HG03575 (cell line): Measurements from ENCODE around the gene PLA2G4E.

Source experiments
- ATAC-seq: cut with Tn5 transposase; IDR thresholded peaks from one replicate; pipeline ENCODE4 v1.9.1; 2021; ENCODE audit not compliant: unreplicated experiment, insufficient number of reproducible peaks, low FRiP score; ENCODE audit errors: extremely low read depth

PLA2G4E gene, protein sequence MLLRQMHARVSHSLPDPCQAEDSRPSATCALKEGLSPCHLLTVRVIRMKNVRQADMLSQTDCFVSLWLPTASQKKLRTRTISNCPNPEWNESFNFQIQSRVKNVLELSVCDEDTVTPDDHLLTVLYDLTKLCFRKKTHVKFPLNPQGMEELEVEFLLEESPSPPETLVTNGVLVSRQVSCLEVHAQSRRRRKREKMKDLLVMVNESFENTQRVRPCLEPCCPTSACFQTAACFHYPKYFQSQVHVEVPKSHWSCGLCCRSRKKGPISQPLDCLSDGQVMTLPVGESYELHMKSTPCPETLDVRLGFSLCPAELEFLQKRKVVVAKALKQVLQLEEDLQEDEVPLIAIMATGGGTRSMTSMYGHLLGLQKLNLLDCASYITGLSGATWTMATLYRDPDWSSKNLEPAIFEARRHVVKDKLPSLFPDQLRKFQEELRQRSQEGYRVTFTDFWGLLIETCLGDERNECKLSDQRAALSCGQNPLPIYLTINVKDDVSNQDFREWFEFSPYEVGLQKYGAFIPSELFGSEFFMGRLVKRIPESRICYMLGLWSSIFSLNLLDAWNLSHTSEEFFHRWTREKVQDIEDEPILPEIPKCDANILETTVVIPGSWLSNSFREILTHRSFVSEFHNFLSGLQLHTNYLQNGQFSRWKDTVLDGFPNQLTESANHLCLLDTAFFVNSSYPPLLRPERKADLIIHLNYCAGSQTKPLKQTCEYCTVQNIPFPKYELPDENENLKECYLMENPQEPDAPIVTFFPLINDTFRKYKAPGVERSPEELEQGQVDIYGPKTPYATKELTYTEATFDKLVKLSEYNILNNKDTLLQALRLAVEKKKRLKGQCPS

DNA sequence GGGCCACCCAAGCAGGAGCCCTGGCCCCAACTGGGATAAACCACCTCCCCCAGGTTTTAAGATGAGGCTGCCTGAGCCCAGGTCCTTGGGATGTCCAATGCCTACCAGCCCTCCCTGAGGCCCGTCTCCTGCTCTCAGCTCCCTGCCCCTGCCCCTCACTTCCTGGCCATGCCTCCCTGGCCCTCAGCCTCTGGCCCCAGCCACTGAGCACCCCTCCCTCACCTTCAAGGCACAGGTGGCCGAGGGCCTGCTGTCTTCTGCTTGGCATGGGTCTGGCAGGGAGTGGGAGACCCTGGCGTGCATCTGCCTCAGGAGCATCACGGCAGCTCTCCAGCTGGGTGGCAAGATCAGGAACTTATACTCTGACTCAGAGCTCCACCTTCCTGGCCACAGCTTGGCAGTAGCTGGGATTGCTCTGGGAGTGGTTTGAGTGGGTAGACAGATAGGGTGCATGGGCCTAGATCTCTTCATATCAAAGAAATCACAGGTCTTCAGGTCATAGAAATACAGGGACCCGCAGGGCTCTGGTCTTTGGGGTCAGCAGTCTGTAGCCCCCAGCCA is at the start of gene PLA2G4E:
TSS of gene PLA2G4E (minus strand) at position 330 of the 561 bp plus-strand sequence. CDS start at position 318, 12 bp downstream.
- ATAC-seq = no peak

DNA sequence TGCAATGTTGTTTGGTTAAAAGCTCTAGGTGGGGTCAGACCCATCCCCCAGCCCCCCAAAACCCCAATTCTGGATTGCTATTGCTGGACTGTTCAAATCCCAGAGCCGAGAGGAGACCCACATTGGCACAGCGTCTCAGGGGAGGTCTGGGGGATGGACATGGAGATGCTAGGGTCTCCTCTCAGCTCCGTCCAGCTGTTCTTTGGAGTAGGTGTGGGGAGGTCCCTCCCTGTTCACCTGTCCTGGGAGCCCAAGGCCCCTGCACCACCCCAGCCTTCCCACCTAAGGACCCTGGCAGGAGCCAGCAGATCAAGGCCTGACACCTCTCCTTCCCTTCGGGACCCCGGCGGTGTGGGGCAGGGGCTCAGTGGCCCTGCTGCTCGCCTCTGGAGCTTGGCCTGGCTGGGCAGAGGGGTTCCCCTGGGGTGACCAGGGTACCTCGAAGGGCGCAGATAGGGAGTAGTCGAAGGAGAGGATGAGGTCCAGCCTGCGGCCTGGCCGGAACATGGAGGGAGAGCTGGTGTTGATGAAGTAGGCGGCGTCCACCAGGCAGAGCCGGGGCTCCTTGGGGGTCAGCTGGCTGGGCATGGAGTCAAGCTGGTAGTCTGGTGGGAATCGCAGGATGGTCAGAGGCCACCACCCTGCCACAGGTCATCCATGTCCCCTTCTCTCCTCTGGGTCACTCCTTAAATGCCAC is 49.6 kb upstream of the PLA2G4E start:
- no peak for ATAC-seq

DNA sequence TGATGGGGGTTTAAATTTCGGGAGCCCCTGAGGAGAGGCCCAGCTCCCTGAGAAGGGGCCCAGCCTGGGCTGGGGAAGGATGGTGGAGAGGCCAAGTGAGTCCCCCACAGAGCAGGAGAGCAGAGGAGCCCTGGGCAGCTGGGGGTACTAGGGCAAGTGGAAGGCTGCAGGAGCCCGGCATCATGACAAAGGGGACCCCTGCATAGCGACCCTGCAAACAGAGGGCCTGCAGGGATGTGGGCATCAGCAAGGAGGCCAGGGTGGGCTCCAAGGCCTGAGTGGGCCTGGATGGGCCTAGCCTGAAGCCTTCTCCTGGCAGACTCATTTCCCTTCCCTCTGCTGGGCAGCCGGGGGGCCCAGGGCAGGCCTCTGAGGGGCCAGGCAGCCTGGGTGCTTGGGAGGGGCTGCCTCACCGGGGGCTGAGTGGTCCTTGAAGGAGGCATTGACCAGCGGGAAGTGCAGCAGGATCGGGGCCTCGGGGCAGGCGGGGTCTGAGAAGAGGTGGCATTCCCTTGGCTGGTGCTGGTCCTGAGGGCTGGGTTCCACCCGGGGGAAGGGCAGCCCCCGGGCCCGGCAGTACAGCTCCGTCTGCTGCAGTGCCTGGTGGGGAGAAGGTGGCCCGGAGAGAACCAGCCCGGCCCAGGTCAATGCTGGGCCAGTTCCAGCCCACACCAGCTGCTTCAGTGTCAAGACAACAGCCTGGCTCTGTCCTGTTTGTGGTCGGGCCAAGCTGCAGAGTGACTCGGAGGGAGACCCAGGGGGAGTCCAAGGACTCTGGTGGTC is 48.8 kb upstream of the PLA2G4E start:
- ATAC-seq = no peak

DNA sequence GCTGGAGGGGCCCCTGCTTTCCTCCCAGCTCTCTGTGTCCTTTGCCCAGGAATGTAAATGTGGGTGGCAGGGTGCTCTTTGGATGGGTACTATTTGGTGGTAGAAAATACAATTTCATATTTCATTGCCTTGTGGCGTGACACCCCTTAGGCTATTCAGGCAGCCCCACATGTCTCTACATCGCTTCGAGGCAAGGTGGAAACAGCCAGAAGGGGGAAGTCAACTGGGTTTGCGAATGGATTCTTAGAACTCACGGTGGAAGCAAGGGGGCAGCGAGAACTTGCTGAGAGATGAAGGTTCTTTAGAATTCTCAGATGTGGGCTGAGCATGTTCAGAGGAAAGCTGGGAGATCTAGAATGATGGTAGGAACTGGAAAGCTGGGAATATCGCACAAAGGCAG is 48.2 kb upstream of the PLA2G4E start:
- no peak for ATAC-seq

DNA sequence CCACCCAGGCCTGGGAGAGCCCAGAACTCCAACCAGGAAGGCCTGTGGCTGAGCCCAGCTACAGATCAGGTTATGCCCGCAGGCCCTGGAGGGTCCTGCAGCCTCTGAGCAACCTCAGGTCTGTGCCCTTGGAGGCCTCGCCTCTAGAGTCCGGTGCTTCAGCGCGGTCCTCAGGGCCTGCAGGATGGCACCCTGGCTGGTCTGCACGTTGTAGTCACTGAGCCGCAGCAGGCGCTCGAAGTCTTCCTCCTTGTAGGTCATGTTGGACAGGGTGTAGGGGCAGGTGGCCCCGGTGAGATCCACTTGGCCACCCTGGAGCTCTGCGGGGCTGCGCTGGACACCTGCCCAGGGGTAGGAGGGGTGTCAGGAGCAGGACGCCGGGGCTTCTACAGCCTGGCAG is 47.8 kb upstream of the PLA2G4E start:
- no peak for ATAC-seq

DNA sequence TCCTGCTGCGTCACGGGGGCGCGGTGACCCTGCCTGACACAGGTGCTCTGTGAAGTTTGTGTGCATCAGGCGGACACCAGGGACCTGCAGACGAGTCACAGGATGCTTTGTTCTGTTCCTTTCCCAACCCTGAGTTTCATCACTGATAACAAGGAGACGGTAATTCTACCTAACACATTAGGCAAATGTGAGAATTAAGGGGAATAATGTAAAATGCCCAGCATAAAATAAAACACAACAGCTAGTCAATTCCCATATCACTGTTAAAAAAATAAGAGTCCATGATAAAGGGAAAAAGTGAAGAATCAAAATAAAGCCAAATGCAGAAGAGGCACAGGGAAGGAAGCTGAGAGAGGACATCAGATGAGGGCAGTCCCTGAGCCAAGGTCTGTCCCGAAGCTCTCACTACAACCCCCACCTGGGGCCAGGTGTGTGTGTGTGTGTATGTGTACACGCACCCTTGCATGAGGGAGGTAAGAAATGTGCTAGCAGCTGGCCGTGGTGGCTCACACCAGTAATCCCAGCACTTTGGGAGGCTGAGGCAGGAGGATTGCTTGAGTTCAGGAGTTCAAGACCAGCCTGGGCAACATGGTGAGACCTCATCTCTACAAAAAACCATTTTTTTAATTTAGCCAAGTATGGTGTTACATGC is 46.0 kb upstream of the PLA2G4E start:
- no peak for ATAC-seq

DNA sequence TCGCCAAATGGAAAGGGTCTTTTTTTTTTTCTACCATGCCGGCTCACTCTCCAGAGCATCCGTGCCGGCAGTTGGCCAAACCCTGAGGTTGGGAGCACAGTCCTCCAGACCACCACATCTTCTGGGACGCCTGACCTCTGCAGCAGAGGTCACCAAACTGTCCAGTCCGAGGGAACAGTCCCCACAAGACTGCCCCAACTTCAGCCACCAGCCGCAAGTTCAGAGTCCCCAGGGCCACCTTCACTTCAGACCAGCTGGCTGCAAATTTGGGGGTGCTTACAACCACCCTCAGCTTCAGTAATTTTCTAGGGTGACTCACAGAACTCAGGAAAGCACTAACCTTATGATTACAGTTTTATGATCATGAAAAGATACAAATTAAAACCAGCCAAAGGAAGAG is 44.6 kb upstream of the PLA2G4E start:
- ATAC-seq = no peak

DNA sequence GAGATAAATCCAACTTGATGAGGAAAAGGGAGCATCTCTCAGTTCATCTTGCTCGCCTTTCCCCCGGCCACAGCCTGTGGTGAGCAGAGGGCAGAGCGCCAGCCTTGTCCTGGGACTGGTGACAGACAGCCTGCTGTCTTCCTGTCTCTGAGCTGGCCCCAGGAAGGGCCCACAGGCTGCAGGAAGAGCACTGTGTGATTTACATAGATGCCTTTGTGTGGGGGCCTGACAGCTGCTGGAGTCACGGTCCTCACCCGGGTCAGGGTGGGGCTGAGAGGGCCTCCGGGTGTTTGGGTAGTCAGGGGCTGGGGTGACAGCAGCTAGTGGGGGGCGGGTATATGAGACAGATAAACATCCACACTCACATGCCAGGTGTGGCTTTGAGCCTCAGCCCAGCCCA is 44.2 kb upstream of the PLA2G4E start:
- ATAC-seq = no peak

DNA sequence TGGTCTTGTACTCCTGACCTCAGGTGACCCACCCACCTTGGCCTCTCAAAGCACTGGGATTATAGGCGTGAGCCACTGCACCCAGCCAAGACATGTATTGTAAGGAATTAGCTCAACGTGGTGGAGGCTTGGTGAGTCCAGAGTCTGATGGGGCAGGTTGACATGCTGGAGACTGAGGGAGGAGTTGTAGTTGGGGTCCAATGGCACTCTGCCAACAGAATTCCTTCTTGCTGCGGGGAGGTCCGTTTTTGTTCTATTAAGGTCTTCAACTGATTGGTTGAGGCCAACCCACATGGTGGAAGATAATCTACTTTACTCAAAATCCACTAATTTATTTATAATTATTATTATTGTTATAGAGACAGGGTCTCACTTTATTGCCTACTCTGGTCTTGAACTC is 43.4 kb upstream of the PLA2G4E start:
- no peak for ATAC-seq

DNA sequence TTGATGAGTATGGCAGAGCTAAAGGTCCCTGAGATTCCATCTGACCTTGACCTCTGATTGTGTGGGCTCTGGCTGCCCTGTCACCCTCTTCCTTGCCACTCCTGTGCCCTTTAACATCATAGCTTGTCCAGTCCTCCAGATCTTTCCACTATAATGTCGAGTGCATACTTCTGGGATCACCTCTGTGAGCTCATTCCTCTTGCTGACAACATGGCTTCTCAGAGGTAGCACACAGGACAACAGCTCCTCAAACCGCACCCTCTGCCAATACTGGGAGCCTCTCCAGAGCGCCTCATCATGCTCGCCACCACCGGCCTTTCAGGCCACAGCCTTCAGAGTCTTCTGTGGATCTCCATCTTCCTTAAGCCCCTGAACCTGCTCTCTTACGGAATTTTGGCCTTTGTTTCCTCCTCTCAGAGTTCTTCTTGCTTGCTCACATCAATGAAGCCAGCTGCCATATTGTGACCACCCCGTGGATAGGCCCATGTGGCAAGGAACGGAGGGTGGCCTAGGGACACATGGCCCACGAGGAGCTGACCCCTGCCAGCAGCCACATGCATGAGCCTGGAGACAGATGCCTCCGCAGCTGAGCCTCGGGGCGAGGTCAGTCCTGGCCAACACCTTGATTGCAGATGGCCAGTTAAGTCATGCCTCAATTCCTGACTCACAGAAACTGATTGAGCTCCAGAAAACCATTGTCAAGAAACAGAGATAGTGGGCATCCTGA is 42.4 kb upstream of the PLA2G4E start:
- no peak for ATAC-seq

DNA sequence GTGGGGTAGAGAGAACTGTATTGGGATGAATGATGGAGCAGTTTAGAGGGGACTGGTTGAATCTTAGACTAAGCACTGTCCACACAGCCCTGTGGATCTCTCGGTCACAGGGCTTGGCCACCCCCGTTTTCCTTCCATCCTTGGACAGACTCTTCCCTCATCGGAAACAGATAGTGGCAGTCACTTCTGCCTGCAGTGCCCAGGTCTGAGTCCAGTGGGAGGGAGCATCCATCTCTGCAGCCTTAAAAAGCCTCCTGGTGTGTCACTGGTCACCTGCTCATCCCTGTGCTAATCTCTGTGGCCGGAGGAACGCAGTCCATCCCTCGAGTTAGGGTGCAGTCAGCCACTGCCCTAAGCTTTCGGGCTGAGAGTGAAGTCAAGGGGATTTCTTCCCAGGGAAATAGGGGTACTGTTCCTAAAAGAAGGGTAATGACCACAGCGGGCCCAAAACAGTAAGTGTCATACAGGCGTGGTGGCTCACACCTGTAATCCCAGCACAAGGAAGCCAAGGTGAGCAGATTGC is 41.5 kb upstream of the PLA2G4E start:
- no peak for ATAC-seq

DNA sequence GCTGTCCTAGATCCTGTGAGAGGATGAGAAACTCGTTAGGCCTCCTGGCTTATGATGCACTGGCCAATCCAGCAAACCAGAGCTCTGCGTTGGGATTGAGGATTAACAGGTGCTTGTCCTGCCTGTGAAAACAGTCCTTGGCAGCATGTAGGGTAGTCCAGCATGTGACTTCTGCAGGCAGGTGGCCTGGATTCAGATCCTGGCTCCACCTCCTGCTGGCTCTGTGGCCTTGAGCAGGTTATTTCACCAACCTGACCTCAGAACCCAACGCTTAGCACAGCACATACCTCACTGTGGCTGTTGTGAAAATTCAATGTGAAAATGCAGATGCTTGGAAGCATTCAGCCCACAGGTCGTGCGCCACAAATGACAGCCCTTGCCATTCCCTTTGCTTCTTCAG is 40.0 kb upstream of the PLA2G4E start:
- no peak for ATAC-seq

DNA sequence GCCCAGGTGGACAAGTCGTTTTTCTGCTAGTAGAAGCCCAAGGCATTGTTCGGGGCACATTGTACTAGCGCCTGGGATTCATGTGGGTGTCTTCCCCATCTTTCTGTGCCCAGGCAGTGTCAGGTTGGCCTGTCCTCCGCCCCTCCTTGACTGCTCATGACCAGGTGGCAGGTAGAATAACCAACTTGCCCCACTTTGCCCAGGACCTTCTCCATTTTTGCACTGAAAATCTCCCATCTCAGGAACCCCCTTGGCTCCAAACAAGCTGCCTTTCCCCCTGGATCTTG is 39.6 kb upstream of the PLA2G4E start:
- no peak for ATAC-seq

DNA sequence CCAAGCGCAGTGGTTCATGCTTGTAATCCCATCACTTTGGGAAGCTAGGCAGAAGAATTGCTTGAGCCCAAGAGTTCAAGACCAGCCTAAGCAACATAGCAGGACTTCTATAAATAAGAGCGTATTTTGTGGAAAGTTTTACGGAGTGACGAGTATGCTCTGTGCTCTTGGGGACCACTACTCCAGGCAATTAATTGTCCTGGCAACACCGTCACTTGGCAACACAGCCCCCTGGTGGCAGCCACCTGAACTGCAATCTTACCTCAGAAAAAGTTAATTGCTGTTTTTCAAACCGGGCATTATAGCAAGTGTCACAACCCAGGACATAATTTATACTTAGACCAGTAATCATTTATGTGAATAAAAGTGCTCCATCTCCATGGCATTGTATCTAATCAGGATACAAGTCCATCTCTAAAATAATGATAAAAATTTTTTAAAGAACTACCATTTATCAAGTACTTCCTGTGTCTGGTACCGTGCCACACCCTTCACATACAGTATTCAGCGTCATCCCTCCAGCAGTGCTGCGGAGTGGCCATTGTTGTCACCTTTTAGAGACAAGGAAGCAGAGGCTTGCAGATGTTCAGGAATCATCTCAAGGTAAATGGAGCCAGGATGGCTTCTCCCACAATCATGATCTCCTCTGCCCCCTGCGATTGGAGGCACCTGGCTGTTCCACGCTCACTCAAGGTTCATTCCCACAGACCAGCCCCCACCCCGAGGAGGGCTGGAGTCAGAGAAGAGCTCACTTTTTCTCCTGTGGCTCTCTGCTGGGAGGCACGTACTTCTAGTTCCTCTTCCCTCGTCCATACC is 39.0 kb upstream of the PLA2G4E start:
- no peak for ATAC-seq

DNA sequence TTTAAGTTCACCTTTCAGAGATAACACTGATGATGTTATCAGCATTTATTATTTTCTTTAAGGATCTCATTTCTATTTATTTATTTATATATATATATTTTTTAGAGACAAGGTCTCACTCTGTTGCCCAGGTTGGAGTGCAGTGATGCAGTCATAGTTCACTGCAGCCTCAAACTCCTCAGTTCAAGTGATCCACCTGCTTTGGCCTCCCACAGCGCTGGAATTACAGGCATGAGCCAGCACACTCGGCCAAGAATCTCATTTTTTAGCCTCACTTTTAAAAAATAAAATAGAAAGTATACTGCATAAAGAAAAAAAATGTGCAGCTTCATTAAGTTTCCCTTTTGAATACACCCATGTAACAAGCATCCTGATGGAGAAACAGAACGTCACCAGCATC is 37.9 kb upstream of the PLA2G4E start:
- no peak for ATAC-seq

DNA sequence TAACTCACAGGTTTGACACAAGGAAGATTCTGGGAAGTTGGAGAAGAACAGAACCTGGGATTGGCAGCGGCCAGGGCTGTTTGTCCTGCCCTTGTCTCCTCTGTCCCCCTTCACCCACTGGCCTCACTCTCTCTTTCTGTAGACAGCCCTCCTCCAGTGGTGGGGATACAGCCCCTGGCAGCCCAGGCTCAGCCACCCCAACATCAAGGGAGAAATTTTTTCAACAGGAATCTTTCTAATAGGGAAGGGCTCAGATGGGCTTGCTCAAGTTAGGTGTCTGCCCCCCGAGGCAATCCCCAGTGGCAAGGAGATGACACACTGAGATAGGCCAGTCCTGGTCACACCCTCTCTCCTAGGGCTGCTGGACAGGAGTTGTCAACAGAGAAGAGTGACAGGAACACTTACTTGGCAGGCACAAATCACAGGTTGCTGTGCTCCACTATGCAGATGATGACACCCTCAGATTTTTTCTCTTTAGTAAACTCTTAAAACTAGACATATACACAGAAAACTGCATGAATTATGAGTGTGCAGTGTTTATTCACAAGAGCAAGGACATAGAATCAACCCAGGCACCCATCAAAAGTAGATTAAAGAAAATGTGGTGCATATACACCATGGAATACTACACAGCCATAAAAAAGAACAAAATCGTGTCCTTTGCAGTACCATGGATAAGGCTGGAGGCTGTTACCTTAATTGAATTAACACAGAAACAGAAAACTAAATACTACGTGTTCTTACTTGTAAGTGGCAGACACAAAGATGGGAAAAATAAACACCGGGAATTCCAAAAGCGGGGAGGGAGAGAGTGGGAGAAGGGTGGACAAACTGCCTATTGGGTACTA is 37.2 kb upstream of the PLA2G4E start:
- no peak for ATAC-seq
